Measurements from ENCODE around the gene CREB3L1. TPM values are rescaled to one million over a fixed set of nuclear protein-coding genes. Genes with fewer than 3 reads are reported as not detected.

Gene CREB3L1
- total RNA-seq, 2 experiments from 2014 or later = not detected

GRCh38 chr11:46345881-46346484 is 68.5 kb downstream of the CREB3L1 start:
- Mint-ChIP-seq H3K4me1 (ENCODE audit: low read depth) (peaks cover 75% of the 10 kb centered on the region), H3K4me3 (peak overlapping the region; percentile 71), H3K36me3 (ENCODE audit: low read depth) (peaks cover 23% of the 10 kb centered on the region), H3K9me3 (ENCODE audit: insufficient read depth) (no peaks in the 10 kb centered on the region), H3K27ac (peak overlapping the region; percentile 76), H3K27me3 (ENCODE audit: low read depth) (peaks cover 7% of the 10 kb centered on the region)
- ChIA-PET CTCF (interaction anchor here (0.8 to 17.2 kb wide), 6 partner anchors 14 to 107 kb away, joined by 3 to 381 read pairs (median 17); no protein-coding TSS in a partner anchor), POLR2A (interaction anchor here (1.3 kb wide), 1 partner anchor 14 kb away, joined by 6 read pairs; no protein-coding TSS in a partner anchor)
- ATAC-seq = peak; percentile 6
- DNase-seq = peak; percentile 56

GRCh38 chr11:46346886-46347636 is 69.6 kb downstream of the CREB3L1 start, which contains the start of gene DGKZ:
DGKZ (plus strand) TSS chr11:46347463; CDS start chr11:46347660, 197 bp downstream.
- peak within 1 kb of the TSS; percentile 82 for H3K4me3 Mint-ChIP-seq
- ChIA-PET CTCF (interaction anchor here (1.1 to 17.2 kb wide), 6 partner anchors 15 to 108 kb away, joined by 3 to 381 read pairs (median 17); no protein-coding TSS in a partner anchor), POLR2A (interaction anchor here (0.6 kb wide), 1 partner anchor 11 kb away, joined by 3 read pairs; no protein-coding TSS in a partner anchor)
- DNase-seq (peak; percentile 88), ATAC-seq (peak; percentile 73)
- peaks cover 7% of the 10 kb centered on the region for H3K27me3 Mint-ChIP-seq (ENCODE audit: low read depth)
- peak within 1 kb of the TSS; percentile 92 for H3K27ac Mint-ChIP-seq
- H3K9me3 Mint-ChIP-seq (ENCODE audit: insufficient read depth) = no peaks in the 10 kb centered on the region
- H3K36me3 Mint-ChIP-seq (ENCODE audit: low read depth) = peaks cover 31% of the 10 kb centered on the region
- H3K4me1 Mint-ChIP-seq (ENCODE audit: low read depth) = peaks cover 75% of the 10 kb centered on the region

GRCh38 chr11:46347637-46348311 is 70.3 kb downstream of the CREB3L1 start:
- H3K4me3 Mint-ChIP-seq = peak overlapping the region; percentile 82
- POLR2A ChIA-PET = interaction anchor here (0.9 to 6.7 kb wide), 4 partner anchors 9 to 327 kb away, joined by 3 to 77 read pairs (median 5); no protein-coding TSS in a partner anchor
- peaks cover 32% of the 10 kb centered on the region for H3K36me3 Mint-ChIP-seq (ENCODE audit: low read depth)
- peaks cover 74% of the 10 kb centered on the region for H3K4me1 Mint-ChIP-seq (ENCODE audit: low read depth)
- H3K9me3 Mint-ChIP-seq (ENCODE audit: insufficient read depth) = no peaks in the 10 kb centered on the region
- H3K27me3 Mint-ChIP-seq (ENCODE audit: low read depth) = peaks cover 7% of the 10 kb centered on the region
- CTCF ChIA-PET = interaction anchor here (0.9 to 17.2 kb wide), 9 partner anchors 16 to 109 kb away, joined by 4 to 381 read pairs (median 10); no protein-coding TSS in a partner anchor
- DNase-seq (no peak), ATAC-seq (no peak)
- peak overlapping the region; percentile 92 for H3K27ac Mint-ChIP-seq

- DNase-seq (peak; percentile 78), ATAC-seq (peak; percentile 41)
- Mint-ChIP-seq H3K27me3 (ENCODE audit: low read depth) (peaks cover 2% of the 10 kb centered on the region), H3K9me3 (ENCODE audit: insufficient read depth) (no peaks in the 10 kb centered on the region), H3K4me1 (ENCODE audit: low read depth) (peaks cover 80% of the 10 kb centered on the region), H3K36me3 (ENCODE audit: low read depth) (peaks cover 34% of the 10 kb centered on the region), H3K4me3 (peak overlapping the region; percentile 82), H3K27ac (peak overlapping the region; percentile 92)
- ChIA-PET CTCF (interaction anchor here (0.7 to 17.2 kb wide), 9 partner anchors 8 to 180 kb away, joined by 3 to 381 read pairs (median 5); no protein-coding TSS in a partner anchor), POLR2A (interaction anchor here (0.6 to 6.7 kb wide), 7 partner anchors 8 to 1419 kb away, joined by 3 to 77 read pairs (median 3); no protein-coding TSS in a partner anchor)
Measured at GRCh38 chr11:46348566-46349401, 71.3 kb downstream of the CREB3L1 start.

- Mint-ChIP-seq H3K27me3 (ENCODE audit: low read depth) (no peaks in the 10 kb centered on the region), H3K4me1 (ENCODE audit: low read depth) (peaks cover 78% of the 10 kb centered on the region)
Measured at GRCh38 chr11:46350695-46351094, 73.2 kb downstream of the CREB3L1 start.

GRCh38 chr11:46351148-46351547 is 73.7 kb downstream of the CREB3L1 start:
- H3K27ac Mint-ChIP-seq = peak overlapping the region; percentile 20
- ATAC-seq (no peak), DNase-seq (no peak)
- H3K9me3 Mint-ChIP-seq (ENCODE audit: insufficient read depth) = no peaks in the 10 kb centered on the region
- peaks cover 73% of the 10 kb centered on the region for H3K4me1 Mint-ChIP-seq (ENCODE audit: low read depth)
- peak overlapping the region; percentile 78 for H3K4me3 Mint-ChIP-seq
- ChIA-PET POLR2A (interaction anchor here (0.6 to 6.7 kb wide), 2 partner anchors 13 to 266 kb away, joined by 3 to 77 read pairs; partner anchors contain the start of genes ATG13 and HARBI1), CTCF (interaction anchor here (1.4 to 17.2 kb wide), 6 partner anchors 9 to 178 kb away, joined by 3 to 381 read pairs (median 16); no protein-coding TSS in a partner anchor)
- no peaks in the 10 kb centered on the region for H3K27me3 Mint-ChIP-seq (ENCODE audit: low read depth)
- peaks cover 44% of the 10 kb centered on the region for H3K36me3 Mint-ChIP-seq (ENCODE audit: low read depth)

More at GRCh38 chr11:46350695-46351094, 73.2 kb downstream of the CREB3L1 start:
- H3K9me3 Mint-ChIP-seq (ENCODE audit: insufficient read depth) = no peaks in the 10 kb centered on the region
- H3K4me3 Mint-ChIP-seq = no peak overlapping the region
- H3K36me3 Mint-ChIP-seq (ENCODE audit: low read depth) = peaks cover 43% of the 10 kb centered on the region
- ATAC-seq (no peak), DNase-seq (no peak)
- CTCF ChIA-PET = interaction anchor here (1.6 to 17.2 kb wide), 4 partner anchors 15 to 179 kb away, joined by 7 to 381 read pairs (median 16); no protein-coding TSS in a partner anchor
- POLR2A ChIA-PET = interaction anchor here (0.6 to 6.7 kb wide), 2 partner anchors 14 to 266 kb away, joined by 3 to 77 read pairs; partner anchors contain the start of genes ATG13 and HARBI1
- peak overlapping the region; percentile 92 for H3K27ac Mint-ChIP-seq

- CTCF ChIA-PET = interaction anchor here (0.9 to 17.2 kb wide), 17 partner anchors 10 to 178 kb away, joined by 3 to 381 read pairs (median 7); partner anchors contain the start of gene MDK
- H3K27ac Mint-ChIP-seq = peak overlapping the region; percentile 60
- H3K36me3 Mint-ChIP-seq (ENCODE audit: low read depth) = peaks cover 48% of the 10 kb centered on the region
- peaks cover 71% of the 10 kb centered on the region for H3K4me1 Mint-ChIP-seq (ENCODE audit: low read depth)
- H3K4me3 Mint-ChIP-seq = peak overlapping the region; percentile 78
- ATAC-seq = no peak
- no peak for DNase-seq
- POLR2A ChIA-PET = interaction anchor here (6.7 kb wide), 1 partner anchor 13 kb away, joined by 77 read pairs; no protein-coding TSS in a partner anchor
- no peaks in the 10 kb centered on the region for H3K9me3 Mint-ChIP-seq (ENCODE audit: insufficient read depth)
- H3K27me3 Mint-ChIP-seq (ENCODE audit: low read depth) = no peaks in the 10 kb centered on the region
Measured at GRCh38 chr11:46351606-46352005, 74.1 kb downstream of the CREB3L1 start.

GRCh38 chr11:46352063-46352841 is 74.8 kb downstream of the CREB3L1 start:
- H3K36me3 Mint-ChIP-seq (ENCODE audit: low read depth) = peaks cover 52% of the 10 kb centered on the region
- peak overlapping the region; percentile 86 for H3K27ac Mint-ChIP-seq
- H3K9me3 Mint-ChIP-seq (ENCODE audit: insufficient read depth) = no peaks in the 10 kb centered on the region
- POLR2A ChIA-PET = interaction anchor here (6.7 kb wide), 1 partner anchor 12 kb away, joined by 77 read pairs; no protein-coding TSS in a partner anchor
- CTCF ChIA-PET = interaction anchor here (0.6 to 17.2 kb wide), 23 partner anchors 11 to 474 kb away, joined by 3 to 381 read pairs (median 5); partner anchors contain the start of genes ATG13, HARBI1 and MDK
- H3K27me3 Mint-ChIP-seq (ENCODE audit: low read depth) = no peaks in the 10 kb centered on the region
- ATAC-seq (peak; percentile 43), DNase-seq (peak; percentile 81)
- peak overlapping the region; percentile 78 for H3K4me3 Mint-ChIP-seq
- peaks cover 73% of the 10 kb centered on the region for H3K4me1 Mint-ChIP-seq (ENCODE audit: low read depth)

- H3K27me3 Mint-ChIP-seq (ENCODE audit: low read depth) = no peaks in the 10 kb centered on the region
- ATAC-seq (no peak), DNase-seq (no peak)
- POLR2A ChIA-PET = interaction anchor here (6.7 kb wide), 1 partner anchor 11 kb away, joined by 77 read pairs; no protein-coding TSS in a partner anchor
- H3K27ac Mint-ChIP-seq = peak overlapping the region; percentile 66
- peaks cover 82% of the 10 kb centered on the region for H3K4me1 Mint-ChIP-seq (ENCODE audit: low read depth)
- CTCF ChIA-PET = interaction anchor here (0.8 to 17.2 kb wide), 10 partner anchors 10 to 265 kb away, joined by 3 to 381 read pairs (median 4); no protein-coding TSS in a partner anchor
- H3K36me3 Mint-ChIP-seq (ENCODE audit: low read depth) = peaks cover 46% of the 10 kb centered on the region
- no peak overlapping the region for H3K4me3 Mint-ChIP-seq
- no peaks in the 10 kb centered on the region for H3K9me3 Mint-ChIP-seq (ENCODE audit: insufficient read depth)
Measured at GRCh38 chr11:46353698-46354097, 76.2 kb downstream of the CREB3L1 start.
